ENCODE measurements around the gene MFF. TPM values are rescaled to one million over a fixed set of nuclear protein-coding genes. Genes with fewer than 3 reads are reported as not detected.

MFF gene
- total RNA-seq, 2 experiments from 2014 or later: 63.5 to 64.7 TPM

GRCh38 chr2:227394401-227394800 lies 69.3 kb downstream of the MFF start:
- no peaks in the 10 kb centered on the region for H3K36me3 Mint-ChIP-seq
- H3K27me3 Mint-ChIP-seq: peaks cover 2% of the 10 kb centered on the region
- no peak overlapping the region for H3K27ac Mint-ChIP-seq
- H3K9me3 Mint-ChIP-seq: no peaks in the 10 kb centered on the region
- peaks cover 7% of the 10 kb centered on the region for H3K4me1 Mint-ChIP-seq
- H3K4me3 Mint-ChIP-seq: no peak overlapping the region
- DNase-seq (no peak), ATAC-seq (ENCODE audit: low read depth) (no peak)
- POLR2A ChIA-PET: no interaction called here

GRCh38 chr2:227395556-227395955 lies 70.5 kb downstream of the MFF start:
- Mint-ChIP-seq H3K36me3 (no peaks in the 10 kb centered on the region), H3K27me3 (no peaks in the 10 kb centered on the region), H3K9me3 (no peaks in the 10 kb centered on the region), H3K4me3 (no peak overlapping the region), H3K27ac (no peak overlapping the region), H3K4me1 (peaks cover 7% of the 10 kb centered on the region)
- DNase-seq: no peak
- POLR2A ChIA-PET: no interaction called here
- ATAC-seq (ENCODE audit: low read depth): no peak

- DNase-seq (no peak), ATAC-seq (ENCODE audit: low read depth) (no peak)
- Mint-ChIP-seq H3K9me3 (no peaks in the 10 kb centered on the region), H3K4me1 (peaks cover 7% of the 10 kb centered on the region), H3K4me3 (no peak overlapping the region), H3K27ac (no peak overlapping the region), H3K36me3 (no peaks in the 10 kb centered on the region), H3K27me3 (no peaks in the 10 kb centered on the region)
- POLR2A ChIA-PET: no interaction called here
Measured at GRCh38 chr2:227397562-227397961, 72.5 kb downstream of the MFF start.

- Mint-ChIP-seq H3K27me3 (no peaks in the 10 kb centered on the region), H3K9me3 (no peaks in the 10 kb centered on the region), H3K27ac (no peak overlapping the region), H3K4me3 (no peak overlapping the region), H3K36me3 (no peaks in the 10 kb centered on the region), H3K4me1 (peaks cover 7% of the 10 kb centered on the region)
- ATAC-seq (ENCODE audit: low read depth) (no peak), DNase-seq (no peak)
- POLR2A ChIA-PET: no interaction called here
Measured at GRCh38 chr2:227398684-227399670, 73.9 kb downstream of the MFF start.

GRCh38 chr2:227401550-227401949 lies 76.5 kb downstream of the MFF start:
- H3K9me3 Mint-ChIP-seq: no peaks in the 10 kb centered on the region
- peaks cover 18% of the 10 kb centered on the region for H3K4me1 Mint-ChIP-seq
- H3K4me3 Mint-ChIP-seq: no peak overlapping the region
- no peak overlapping the region for H3K27ac Mint-ChIP-seq
- POLR2A ChIA-PET: interaction anchor here (0.7 kb wide), 1 partner anchor 8 kb away, joined by 3 read pairs; no protein-coding TSS in a partner anchor
- ATAC-seq (ENCODE audit: low read depth) (no peak), DNase-seq (no peak)
- H3K36me3 Mint-ChIP-seq: no peaks in the 10 kb centered on the region
- H3K27me3 Mint-ChIP-seq: no peaks in the 10 kb centered on the region

GRCh38 chr2:227402321-227402720 lies 77.3 kb downstream of the MFF start:
- no peaks in the 10 kb centered on the region for H3K9me3 Mint-ChIP-seq
- H3K4me3 Mint-ChIP-seq: no peak overlapping the region
- ATAC-seq (ENCODE audit: low read depth): no peak
- no peaks in the 10 kb centered on the region for H3K36me3 Mint-ChIP-seq
- no peak for DNase-seq
- POLR2A ChIA-PET: no interaction called here
- H3K4me1 Mint-ChIP-seq: peaks cover 22% of the 10 kb centered on the region
- H3K27ac Mint-ChIP-seq: no peak overlapping the region
- H3K27me3 Mint-ChIP-seq: no peaks in the 10 kb centered on the region

GRCh38 chr2:227402959-227403358 lies 77.9 kb downstream of the MFF start:
- H3K27ac Mint-ChIP-seq: no peak overlapping the region
- H3K27me3 Mint-ChIP-seq: no peaks in the 10 kb centered on the region
- no peaks in the 10 kb centered on the region for H3K36me3 Mint-ChIP-seq
- H3K4me1 Mint-ChIP-seq: peaks cover 18% of the 10 kb centered on the region
- H3K9me3 Mint-ChIP-seq: no peaks in the 10 kb centered on the region
- ATAC-seq (ENCODE audit: low read depth) (no peak), DNase-seq (no peak)
- POLR2A ChIA-PET: no interaction called here
- H3K4me3 Mint-ChIP-seq: no peak overlapping the region

- DNase-seq: no peak
- no peak for ATAC-seq (ENCODE audit: low read depth)
- H3K9me3 Mint-ChIP-seq: no peaks in the 10 kb centered on the region
- H3K27ac Mint-ChIP-seq: no peak overlapping the region
- H3K36me3 Mint-ChIP-seq: no peaks in the 10 kb centered on the region
- no peak overlapping the region for H3K4me3 Mint-ChIP-seq
- POLR2A ChIA-PET: no interaction called here
- peaks cover 16% of the 10 kb centered on the region for H3K4me1 Mint-ChIP-seq
- H3K27me3 Mint-ChIP-seq: no peaks in the 10 kb centered on the region
Measured at GRCh38 chr2:227404585-227405271, 79.7 kb downstream of the MFF start.

GRCh38 chr2:227406177-227407031 lies 81.4 kb downstream of the MFF start:
- ATAC-seq (ENCODE audit: low read depth) (no peak), DNase-seq (no peak)
- H3K4me3 Mint-ChIP-seq: no peak overlapping the region
- H3K4me1 Mint-ChIP-seq: peaks cover 23% of the 10 kb centered on the region
- no peaks in the 10 kb centered on the region for H3K27me3 Mint-ChIP-seq
- POLR2A ChIA-PET: no interaction called here
- no peaks in the 10 kb centered on the region for H3K9me3 Mint-ChIP-seq
- H3K27ac Mint-ChIP-seq: no peak overlapping the region
- H3K36me3 Mint-ChIP-seq: no peaks in the 10 kb centered on the region

Other genes with a start within 250 kb of the MFF start
- not detected for gene COL4A4, start 161.0 kb upstream of the MFF start, total RNA-seq
- not detected for gene COL4A3, start 160.6 kb upstream of the MFF start, total RNA-seq
- gene TM4SF20, start 54.1 kb downstream of the MFF start, total RNA-seq: not detected
- gene SCYGR1, start 62.7 kb downstream of the MFF start, total RNA-seq: not detected
- gene AGFG1, start 146.9 kb downstream of the MFF start, total RNA-seq: 10 to 100 TPM; 57.9 to 59.2 TPM

All from activated naive CD8-positive, alpha-beta T cell treated with anti-CD3 and anti-CD28 coated beads, Interleukin-2, amount 10 ng/mL, durations not matched to agents 7 days and 5 days (primary cell).